GM21390 (cell line): ENCODE measurements around the gene CPEB3.
A peak's percentile ranks its signal among the peaks of the same experiment; 100 is the strongest.
"Not testable (repeated sequence)": the region's sequence is repeated elsewhere in the genome, so short reads cannot be mapped to it uniquely, and the experiment has no call there.

ENCODE experiments used
- ATAC-seq: cut with Tn5 transposase; IDR thresholded peaks from one replicate; pipeline ENCODE4 v1.9.1; 2021; ENCODE audit not compliant: unreplicated experiment

CPEB3 gene

DNA sequence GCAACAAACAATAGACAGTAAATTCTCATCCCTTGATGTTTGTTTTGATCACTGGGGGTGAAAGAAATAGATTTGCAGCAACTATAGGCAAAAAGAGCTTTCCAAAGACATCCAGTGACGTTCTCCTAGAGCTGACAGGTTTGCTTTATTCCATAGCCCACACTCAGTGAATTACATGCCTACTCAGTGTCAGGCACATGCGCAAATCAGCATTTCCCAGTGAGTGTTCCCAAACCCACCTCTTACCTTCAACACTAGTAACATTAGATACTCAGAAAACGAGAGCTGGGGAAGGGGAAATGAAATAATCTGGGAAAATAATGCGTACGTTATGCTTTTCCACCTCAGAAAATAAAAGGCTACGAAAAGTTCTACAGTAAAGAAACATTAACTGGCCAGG, 144.1 kb downstream of the CPEB3 start:
- ATAC-seq = no peak

DNA sequence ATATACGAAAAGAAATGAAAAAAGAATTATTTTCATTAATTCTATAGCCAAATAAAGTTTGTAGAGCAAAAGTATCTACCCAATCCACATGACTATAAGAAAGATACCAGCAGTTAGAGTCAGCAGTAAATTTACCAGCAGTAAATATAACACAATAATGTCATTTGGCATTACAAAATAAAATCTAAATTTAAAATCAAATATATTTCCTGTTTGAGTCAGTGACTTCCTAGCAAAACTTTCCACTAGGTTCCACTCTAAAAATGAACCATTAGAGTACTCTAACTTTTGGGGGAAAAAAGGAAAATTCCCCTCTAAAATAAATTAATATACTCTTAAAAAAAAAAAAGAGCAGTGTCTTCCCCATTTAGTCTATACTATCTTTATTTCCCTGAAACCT, 144.8 kb downstream of the CPEB3 start:
- ATAC-seq = no peak

DNA sequence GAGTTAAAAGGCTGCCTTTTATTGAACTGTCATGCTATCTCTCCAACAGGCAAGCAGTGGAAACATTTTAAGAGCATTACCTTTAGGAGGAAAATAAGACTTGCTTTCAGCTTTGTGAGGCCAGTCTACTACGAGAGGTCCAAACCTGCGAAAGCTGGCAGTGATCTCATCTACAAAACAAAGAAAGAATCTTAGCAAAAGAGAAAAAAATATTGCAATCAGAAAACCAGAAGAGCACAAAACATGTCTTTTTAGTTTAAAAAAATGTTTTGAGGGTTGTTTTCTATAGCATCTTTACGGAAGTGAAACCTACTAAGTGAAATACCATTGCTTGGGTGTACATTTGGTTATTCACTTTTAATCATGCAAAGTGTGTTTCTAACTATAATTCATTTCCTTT, 147.9 kb downstream of the CPEB3 start:
- peak; percentile 70 for ATAC-seq

DNA sequence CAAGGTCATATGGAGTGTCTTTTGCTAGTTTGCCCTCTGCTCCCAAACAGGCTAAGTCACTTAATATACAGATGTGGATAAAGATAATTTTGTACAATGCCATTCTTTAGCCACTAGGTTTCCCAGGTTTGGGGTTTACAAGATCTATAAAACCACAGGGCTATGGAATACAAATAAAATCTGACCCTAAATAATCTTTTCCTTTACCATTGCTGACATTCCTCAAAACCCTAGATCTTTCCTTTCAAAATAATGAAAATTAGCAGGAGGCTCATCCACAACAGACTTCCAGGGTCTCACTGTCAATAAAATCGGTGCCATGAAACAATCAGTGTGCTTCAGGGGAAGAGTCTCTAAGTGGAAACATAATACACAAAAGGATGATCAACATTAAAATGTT, 148.4 kb downstream of the CPEB3 start:
- ATAC-seq = no peak

DNA sequence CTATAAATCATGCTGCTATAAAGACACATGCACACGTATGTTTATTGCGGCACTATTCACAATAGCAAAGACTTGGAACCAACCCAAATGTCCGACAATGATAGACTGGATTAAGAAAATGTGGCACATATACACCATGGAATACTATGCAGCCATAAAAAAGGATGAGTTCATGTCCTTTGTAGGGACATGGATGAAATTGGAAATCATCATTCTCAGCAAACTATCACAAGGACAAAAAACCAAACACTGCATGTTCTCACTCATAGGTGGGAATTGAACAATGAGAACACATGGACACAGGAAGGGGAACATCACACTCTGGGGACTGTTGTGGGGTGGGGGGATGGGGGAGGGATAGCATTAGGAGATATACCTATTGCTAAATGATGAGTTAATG, 149.7 kb downstream of the CPEB3 start:
- not testable (repeated sequence) for ATAC-seq

DNA sequence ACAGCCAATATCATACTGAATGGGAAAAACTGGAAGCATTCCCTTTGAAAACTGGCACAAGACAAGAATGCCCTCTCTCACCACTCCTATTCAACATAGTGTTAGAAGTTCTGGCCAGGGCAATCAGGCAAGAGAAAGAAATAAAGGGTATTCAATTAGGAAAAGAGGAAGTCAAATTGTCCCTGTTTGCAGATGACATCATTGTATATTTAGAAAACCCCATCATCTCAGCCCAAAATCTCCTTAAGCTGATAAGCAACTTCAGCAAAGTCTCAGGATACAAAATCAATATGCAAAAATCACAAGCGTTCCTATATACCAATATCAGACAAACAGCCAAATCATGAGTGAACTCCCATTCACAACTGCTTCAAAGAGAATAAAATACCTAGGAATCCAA, 156.8 kb downstream of the CPEB3 start:
- not testable (repeated sequence) for ATAC-seq

DNA sequence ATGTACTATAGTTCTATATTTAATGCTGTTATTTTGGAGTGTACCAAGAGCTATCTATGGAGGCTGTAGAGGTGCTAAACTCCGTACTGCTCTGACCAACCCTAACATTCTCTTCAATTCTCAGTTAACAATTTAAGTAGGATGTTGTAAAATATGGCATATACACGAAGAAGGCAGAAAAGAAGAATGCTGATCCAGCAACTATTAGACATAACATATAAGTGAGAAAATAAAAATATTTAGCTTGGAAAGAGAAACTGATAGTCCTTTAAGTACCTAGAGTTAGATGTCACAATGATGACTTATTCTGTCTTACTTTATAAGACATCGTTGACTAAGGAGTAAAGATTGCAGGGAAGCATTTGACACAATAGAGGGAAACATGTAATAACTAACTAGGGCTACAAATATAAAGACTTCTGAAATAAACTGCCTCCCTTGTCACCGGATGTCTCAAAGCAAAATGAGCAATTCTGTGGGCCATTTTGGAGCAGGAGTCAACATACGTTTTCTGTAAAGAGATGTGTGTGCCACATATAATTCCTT, 159.5 kb downstream of the CPEB3 start:
- no peak for ATAC-seq

DNA sequence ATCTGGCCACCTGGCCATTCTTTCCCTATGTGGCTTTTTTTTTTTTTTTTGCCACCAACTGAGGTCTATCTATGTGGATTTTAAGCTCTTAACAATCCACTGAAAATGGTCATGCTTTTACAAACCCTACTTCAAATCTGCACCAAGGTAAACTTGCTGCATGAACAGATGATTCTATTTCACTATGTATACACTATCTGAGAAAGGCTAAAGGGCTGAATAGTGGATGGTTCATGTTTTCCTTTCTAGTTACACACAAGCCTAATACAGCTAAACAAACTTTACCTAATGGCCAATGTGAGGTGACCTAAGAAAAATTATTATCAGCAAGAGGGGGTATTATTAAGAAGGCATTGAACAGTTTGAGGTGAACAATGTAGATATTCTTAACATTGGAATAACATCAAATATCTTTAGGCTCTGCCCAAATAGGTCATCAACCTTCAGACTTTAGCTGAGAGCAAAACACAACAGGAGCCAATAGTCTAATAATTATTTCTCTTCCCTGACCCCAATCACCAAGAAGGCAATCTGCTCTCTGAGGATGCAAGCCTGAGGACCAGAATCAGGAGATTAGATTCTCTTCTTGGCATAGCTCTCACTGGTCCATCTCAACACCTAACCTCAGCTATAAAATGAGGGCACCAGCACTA, 160.1 kb downstream of the CPEB3 start:
- no peak for ATAC-seq

DNA sequence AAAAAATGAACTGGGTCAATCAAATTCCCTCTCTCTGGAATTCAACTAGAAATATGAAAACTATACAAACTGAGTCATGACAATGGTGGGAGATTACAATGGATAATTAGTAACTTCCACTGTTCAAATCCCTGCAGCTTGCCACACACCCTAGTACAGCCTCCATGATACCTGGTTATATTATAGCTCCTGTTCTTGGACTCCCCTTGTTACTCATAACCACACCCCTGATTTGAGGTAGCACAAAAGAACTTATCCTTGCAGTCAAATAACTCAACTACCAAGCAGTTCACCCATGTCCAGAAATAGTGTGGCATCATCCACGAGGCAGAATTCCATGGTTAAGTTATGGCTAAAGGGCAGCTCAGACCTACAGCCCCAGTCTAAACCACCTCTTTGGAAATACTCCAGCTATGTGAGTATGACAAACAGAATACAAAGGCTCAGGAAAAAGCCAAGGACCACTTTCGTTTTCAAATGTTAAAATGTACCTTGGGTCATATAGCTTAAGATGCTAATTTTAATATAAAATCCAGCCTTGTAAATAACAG, 164.7 kb downstream of the CPEB3 start:
- no peak for ATAC-seq

DNA sequence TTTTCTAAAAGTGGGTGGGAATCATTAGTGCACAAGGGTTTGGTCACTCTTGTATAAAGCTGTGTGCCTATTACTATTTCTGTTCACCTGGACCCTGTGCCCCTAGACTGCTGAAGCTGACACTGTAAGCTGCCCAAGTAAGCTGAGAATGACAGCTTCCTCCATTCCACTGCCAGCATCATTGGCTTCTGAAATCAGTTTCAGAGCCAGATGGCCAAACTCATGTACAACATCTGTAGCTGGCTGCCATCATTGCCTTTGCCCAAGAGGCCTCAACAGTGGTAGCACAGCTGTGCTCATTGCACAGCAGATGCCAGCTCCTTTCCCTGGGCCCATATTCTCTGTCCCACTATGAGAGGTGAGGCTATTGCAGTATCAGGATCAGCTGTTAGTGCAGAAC, 165.7 kb downstream of the CPEB3 start:
- no peak for ATAC-seq

DNA sequence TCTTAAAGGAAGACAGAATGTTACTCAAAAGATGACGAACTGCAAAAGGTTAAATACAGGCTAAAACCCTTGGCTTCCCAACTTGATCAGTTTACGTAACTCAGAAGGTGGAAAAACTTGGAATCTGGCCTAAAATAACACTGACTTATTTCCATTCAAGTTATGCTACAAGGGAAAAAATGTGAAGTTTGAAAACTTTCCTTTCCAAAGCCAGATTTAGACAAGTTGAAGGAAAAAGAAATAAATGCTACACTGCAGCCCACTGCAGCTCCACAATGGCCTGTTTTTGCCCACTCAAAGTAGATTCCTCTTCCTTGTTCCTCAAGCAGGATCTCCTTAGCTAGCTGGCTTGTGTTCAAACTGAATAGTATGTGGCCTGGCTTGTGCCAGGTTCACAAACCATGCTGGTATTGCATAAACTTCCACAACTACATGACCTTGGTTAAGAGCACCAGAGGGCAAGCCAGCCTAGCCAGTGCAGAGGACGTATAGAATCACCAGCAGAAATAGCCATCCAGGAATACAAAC, 166.2 kb downstream of the CPEB3 start:
- no peak for ATAC-seq

DNA sequence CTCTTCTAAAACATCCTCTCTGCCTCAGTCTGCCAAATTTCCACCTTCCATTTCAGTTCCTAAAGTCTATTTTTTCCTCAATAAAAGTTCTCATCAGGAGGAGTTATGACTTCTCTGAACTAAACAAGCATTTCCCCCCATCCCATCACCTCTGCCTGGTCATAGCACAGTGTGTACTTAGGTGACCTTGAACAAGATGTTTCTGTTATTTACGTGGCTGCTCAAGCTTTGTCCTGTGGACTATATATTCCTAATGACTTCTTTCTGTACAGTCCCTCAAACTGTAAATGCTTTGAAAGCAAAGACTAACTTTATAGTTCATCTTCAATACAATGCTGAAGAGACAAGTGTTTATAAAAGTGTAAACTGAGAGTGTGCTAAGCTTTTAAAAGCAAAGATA, 166.9 kb downstream of the CPEB3 start:
- no peak for ATAC-seq

DNA sequence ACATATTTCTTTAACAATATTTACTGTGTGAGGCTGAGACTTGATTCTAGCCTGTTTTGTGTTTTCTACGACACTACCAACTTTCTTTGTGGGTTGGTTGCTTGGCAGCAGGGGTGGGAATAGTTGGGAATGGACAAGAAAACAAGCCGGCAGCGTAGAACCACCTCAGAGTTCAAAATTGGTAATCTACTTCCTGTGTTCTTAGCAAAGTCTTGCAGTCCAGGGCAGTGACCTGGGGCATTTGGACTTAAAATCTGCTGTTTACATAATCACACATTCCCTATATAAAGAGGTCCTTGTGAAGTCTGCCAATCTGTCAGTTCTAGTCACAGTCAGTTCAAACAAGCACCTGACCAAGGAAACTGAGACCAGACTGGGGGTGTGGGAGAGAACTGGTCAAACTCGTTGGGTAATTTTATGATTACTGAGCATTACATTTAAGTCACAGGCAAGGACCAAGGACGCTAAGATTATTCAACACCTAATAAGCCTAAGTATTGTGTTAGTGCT, 167.9 kb downstream of the CPEB3 start:
- ATAC-seq = no peak

DNA sequence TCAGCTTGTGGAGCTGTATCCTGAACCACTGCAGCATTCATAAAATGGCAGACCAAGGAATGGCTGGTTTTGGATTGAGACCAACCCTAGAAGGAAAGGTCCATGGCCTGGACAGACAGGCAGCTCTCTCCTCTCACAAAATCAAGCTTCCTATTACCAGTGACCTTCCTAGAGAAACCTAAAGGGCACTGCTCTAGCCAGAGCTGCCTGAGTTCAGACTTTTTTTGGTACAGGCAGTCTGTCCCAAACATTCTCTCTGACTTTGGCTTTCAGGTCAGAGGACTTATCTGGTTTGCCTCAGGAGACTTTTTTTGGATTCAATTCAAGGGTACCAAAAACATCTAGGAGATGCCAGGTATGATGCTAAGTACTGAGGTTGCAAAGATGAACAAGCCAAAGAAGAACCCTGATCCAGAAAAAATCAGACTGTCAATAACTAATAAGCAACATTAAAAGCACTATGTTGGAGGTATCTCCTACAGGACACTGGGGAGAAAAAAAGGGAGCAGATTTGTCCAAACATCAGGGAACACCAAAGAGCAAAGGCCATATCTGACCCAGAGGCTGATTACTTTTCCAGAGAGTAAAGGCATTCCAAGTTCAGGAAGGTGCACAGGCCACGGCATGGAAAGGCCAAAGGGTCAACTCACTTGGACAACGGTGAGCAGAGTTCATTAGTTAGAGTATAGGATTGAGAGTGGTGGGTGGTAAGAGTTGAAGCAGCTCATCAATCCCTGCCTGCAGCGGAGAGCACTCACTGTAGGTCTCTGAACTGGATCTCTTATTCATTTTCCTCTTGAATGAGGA, 169.0 kb downstream of the CPEB3 start:
- no peak for ATAC-seq

DNA sequence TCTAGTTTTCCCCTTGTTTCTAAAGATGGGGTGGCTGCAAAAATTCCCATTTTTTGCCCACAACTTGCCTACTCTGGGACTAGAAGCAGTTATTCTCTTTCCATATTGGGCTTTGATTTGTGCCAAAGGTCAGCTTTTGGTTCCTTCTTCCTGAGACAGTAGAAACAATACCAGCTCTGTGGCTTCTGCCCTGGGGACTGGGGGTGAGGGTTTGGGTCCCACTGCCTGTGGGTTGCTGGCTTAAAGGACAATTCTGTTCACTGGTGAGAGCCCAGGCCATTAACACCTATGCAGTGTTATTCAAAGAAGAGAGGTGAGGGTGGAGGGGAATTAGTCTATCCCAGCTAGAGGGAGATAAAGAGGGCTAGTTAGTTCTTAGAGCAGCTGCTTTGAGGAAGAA, 171.5 kb downstream of the CPEB3 start:
- no peak for ATAC-seq

DNA sequence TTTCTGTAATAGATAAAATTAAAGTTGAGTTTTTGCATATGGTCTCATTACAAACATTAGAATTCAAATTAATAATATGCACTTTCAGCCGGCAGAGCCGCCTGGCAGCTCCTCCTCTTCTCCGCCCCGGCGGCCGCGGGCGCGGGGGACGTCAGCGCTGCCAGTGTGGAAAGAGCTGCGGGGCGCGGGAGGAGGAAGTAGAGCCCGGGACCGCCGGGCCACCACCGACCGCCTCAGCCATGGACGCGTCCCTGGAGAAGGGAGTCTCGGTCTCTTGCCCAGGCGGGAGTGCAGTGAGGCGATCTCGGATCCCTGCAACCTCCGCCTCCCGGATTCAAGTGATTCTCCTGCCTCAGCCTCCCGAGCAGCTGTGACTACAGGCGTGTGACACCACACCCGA, 176.0 kb downstream of the CPEB3 start:
- not testable (repeated sequence) for ATAC-seq

DNA sequence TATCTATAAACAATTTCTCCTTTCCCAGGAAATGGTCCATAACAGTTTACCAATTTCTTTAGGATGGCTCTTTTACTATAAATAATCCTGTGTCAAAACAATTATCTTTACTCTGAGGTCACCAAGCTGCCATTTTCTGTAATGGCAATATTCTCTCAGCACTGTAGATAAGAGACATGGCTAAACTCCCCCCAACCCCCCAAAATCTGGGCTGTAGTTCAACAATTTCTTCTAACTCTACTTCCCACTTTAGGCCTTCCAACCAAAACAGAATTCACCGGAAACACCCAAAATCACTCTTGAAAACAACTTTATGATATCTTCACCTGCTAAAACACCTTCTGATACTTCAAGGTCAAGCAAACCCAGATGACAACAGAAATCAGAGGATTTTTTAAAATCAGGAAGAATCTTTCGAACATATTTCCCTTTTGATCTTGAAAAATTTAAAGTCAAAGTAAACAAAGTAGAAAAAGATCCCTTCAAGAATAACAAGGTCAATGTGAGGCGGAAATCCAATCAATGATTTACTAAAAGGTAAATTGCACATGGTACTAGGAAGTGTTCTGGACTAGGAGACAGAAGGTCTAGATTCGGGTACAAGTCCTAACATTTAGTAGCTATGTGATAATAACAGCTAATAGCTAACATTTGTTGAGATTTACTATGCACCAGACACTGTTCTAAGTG, 176.8 kb downstream of the CPEB3 start:
- ATAC-seq = no peak

DNA sequence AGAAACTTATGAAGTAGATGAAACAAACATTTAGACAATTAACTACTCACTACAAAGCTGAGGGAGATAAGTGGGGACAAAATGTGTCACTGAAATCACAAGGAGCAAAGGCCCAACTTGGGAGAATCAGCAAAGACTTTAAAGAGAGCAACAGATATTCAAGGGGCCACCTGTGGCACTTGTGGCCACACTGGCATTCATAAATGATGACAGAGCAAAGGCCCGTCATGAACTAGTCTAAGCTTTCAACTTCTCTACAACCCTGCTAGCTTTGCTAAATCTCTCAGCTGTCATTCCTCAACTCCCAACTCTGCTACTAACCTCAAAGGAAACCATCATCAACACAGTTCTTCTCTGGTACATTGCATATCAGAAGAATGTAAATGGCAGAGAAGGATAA, 178.4 kb downstream of the CPEB3 start:
- ATAC-seq = no peak

DNA sequence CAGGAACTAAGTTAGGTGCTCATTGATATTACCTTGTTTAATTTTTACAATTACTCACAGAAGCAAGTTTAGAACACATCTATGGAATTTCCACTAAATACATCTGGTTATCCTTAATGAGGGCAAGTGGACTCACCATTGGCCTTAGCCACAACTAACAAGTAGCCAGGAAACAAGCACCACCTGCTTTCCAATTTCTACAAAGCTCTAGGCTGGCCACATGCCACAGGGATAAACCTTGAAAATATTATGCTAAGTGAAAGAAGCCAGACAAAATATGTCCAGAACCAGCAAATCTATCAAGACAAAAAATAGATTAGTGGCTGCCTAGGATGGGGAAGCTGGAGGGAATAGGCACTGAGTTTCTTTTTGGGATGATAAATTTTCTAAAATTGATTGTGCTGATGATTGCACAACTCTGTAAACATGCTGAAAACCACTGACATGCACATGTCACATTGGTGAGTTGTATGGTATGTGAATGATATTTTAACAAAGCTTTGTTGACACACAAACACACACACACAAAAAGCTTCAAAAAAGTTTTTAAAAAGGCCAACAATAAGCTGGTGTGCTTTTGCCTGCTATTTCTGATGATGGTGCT, 179.4 kb downstream of the CPEB3 start:
- ATAC-seq = no peak

DNA sequence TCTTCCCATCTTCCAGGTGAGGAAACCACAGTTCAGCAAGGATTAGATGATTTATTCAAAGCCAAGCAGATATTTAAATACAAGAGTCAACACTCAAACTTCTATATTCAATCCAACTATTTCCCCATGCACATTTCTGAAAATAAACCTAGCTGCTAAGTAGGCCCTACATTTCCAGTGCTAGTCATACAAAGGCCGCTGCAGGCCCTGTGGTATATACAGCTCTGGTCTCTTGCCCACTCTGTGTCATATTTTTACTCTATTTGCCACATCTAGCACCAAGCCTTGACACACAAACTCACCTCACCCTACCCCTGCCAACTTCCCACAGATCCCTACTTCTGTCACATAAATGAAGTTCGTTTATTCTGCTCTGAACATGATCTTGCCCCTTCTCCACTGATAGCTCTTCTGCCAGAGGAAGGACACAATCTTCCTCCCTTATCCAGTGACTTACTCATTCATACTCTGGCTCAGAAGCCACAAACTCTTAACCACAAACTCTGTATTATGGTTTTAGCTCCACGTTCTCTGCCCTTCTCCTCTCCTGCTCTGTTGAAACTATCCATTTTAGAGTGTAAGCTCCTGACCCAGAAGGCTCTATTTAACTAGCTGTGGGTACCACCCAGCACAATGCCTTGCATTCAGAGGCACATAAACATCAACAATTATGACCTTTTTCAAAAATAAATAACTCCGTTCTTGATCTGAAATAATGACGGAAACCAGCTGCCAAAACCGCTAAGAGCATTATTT, 180.7 kb downstream of the CPEB3 start:
- no peak for ATAC-seq
